ENCODE data around the gene PLEKHA4.

The PLEKHA4 gene

DNA sequence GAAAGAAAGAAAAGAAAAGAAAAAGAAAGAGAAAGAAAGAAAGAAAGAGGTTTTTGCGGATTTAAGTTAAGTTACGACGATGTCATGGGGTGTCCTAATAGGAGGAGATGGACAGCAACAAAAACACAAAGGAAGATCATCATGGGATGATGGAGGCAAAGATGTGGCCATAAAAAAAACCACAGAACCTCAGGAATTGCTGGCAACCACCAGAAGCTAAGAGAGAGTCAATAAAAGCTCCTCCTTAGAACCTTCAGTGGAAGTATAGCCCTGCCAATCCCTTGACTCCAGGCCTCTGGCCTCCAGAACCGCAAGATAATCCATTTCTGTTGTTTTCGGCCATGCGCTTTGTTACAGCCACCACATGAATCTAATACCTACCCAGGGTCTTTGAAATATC lies 11.5 kb downstream of the PLEKHA4 start:
- TF ChIP-seq, protein P1, sequence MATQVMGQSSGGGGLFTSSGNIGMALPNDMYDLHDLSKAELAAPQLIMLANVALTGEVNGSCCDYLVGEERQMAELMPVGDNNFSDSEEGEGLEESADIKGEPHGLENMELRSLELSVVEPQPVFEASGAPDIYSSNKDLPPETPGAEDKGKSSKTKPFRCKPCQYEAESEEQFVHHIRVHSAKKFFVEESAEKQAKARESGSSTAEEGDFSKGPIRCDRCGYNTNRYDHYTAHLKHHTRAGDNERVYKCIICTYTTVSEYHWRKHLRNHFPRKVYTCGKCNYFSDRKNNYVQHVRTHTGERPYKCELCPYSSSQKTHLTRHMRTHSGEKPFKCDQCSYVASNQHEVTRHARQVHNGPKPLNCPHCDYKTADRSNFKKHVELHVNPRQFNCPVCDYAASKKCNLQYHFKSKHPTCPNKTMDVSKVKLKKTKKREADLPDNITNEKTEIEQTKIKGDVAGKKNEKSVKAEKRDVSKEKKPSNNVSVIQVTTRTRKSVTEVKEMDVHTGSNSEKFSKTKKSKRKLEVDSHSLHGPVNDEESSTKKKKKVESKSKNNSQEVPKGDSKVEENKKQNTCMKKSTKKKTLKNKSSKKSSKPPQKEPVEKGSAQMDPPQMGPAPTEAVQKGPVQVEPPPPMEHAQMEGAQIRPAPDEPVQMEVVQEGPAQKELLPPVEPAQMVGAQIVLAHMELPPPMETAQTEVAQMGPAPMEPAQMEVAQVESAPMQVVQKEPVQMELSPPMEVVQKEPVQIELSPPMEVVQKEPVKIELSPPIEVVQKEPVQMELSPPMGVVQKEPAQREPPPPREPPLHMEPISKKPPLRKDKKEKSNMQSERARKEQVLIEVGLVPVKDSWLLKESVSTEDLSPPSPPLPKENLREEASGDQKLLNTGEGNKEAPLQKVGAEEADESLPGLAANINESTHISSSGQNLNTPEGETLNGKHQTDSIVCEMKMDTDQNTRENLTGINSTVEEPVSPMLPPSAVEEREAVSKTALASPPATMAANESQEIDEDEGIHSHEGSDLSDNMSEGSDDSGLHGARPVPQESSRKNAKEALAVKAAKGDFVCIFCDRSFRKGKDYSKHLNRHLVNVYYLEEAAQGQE (IDR thresholded peaks at IDR 0.05; ENCODE audit: insufficient read depth in 1 of 2, low read depth in 2 of 2, low read length in 2 of 2), result no peak
- TF ChIP-seq POLR2AphosphoS5 (IDR thresholded peaks at IDR 0.05; ENCODE audit: low read depth, low read length) (no peak), FOXP2 (optimal IDR thresholded peaks at IDR 0.05; ENCODE audit: borderline replicate concordance, extremely low read depth, extremely low read length, insufficient read depth) (no peak), SIN3A (IDR thresholded peaks at IDR 0.05; ENCODE audit: borderline replicate concordance, insufficient read depth, low read length) (no peak), TAF1 (IDR thresholded peaks at IDR 0.05; ENCODE audit: borderline replicate concordance, insufficient read depth, low read length) (no peak)

DNA sequence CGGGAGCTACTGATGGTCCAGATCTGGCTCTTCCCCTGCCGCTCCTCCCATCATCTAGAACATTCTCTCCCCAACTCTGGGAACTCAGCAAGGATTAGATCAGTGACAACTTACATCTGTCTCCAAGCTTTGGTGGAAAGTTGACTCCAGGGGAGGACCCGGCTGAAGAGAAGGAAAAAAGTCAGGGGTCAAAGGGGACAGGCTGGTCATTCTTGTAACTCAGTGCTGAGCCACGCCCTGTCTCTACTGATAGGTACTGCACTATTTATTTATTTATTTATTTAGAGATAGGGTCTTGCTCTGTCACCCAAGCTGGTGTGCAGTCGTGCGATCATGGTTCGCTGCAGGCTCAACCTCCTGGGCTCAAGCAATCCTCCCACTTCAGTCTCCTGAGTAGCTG lies 14.3 kb downstream of the PLEKHA4 start:
- TF ChIP-seq, protein P1 (IDR thresholded peaks at IDR 0.05; ENCODE audit: insufficient read depth in 1 of 2, low read depth in 2 of 2, low read length in 2 of 2), result no peak
- TF ChIP-seq SIN3A (IDR thresholded peaks at IDR 0.05; ENCODE audit: borderline replicate concordance, insufficient read depth, low read length) (no peak), TAF1 (IDR thresholded peaks at IDR 0.05; ENCODE audit: borderline replicate concordance, insufficient read depth, low read length) (no peak), POLR2AphosphoS5 (IDR thresholded peaks at IDR 0.05; ENCODE audit: low read depth, low read length) (no peak), FOXP2 (optimal IDR thresholded peaks at IDR 0.05; ENCODE audit: borderline replicate concordance, extremely low read depth, extremely low read length, insufficient read depth) (no peak)

DNA sequence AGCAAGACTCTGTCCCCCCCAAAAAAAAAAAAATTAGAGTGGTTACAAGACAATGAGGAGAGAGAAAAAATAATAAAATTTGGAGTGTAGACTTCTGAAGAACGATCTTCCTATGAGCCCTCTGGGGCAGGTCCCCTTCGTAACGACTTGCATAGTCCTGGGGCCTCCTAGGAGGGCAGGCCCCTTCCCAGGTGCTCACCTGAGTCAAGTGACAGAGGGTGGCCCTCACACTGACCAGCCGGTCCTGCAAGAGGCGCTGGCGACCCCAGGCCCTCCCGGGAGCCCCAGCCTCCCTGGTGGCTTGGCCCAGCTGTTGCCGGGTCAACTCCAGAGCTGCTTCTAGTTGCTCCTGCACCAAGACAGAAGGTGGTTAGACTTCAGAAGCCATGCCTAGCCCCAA lies 14.9 kb downstream of the PLEKHA4 start:
- TF ChIP-seq POLR2AphosphoS5 (IDR thresholded peaks at IDR 0.05; ENCODE audit: low read depth, low read length) (no peak), TAF1 (IDR thresholded peaks at IDR 0.05; ENCODE audit: borderline replicate concordance, insufficient read depth, low read length) (no peak), SIN3A (IDR thresholded peaks at IDR 0.05; ENCODE audit: borderline replicate concordance, insufficient read depth, low read length) (no peak), FOXP2 (optimal IDR thresholded peaks at IDR 0.05; ENCODE audit: borderline replicate concordance, extremely low read depth, extremely low read length, insufficient read depth) (no peak)
- TF ChIP-seq, protein P1 (IDR thresholded peaks at IDR 0.05; ENCODE audit: insufficient read depth in 1 of 2, low read depth in 2 of 2, low read length in 2 of 2), result no peak

DNA sequence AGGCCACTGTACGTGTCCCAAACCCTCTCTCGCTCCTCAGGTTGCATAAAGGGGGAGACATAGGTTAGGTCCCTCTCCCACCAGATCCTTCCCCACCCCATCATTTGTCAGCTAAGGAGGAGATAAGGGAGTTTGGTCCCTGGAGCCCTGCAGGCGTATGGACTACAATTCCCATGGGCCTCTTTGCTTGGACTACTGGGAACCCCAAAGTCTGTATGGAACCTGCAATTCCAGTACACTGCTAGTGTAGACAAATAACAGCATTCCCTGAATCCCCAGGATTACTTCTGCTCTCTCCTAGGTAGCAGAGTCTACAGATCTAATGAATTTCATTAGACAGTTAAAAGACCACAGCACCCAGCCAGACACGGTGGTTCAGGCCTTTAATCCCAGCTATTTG lies 16.1 kb downstream of the PLEKHA4 start:
- TF ChIP-seq POLR2AphosphoS5 (IDR thresholded peaks at IDR 0.05; ENCODE audit: low read depth, low read length), result no peak
- TF ChIP-seq TAF1 (IDR thresholded peaks at IDR 0.05; ENCODE audit: borderline replicate concordance, insufficient read depth, low read length), result no peak

DNA sequence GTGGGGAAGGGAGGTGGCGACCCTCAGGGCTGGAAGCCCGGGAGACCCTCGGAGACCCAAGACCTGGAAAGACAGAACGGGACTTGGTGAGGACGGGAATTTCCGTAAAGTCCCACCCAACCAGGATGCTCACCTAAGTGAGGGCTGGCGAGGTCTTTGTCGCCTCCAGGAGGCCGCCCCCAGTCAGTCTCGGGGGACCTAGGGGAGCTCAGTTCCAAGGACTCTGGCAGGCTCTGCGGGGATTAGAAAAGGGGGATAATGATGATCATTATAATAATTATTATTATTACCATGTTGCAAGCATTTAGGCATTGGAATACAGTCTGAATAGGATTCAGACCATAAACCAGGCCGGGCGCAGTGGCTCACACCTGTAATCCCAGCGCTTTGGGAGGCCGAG lies 23.0 kb downstream of the PLEKHA4 start:
- no peak for TF ChIP-seq SIN3A (IDR thresholded peaks at IDR 0.05; ENCODE audit: borderline replicate concordance, insufficient read depth, low read length)
- TF ChIP-seq, protein P1 (IDR thresholded peaks at IDR 0.05; ENCODE audit: insufficient read depth in 1 of 2, low read depth in 2 of 2, low read length in 2 of 2), result no peak
- no peak for TF ChIP-seq FOXP2 (optimal IDR thresholded peaks at IDR 0.05; ENCODE audit: borderline replicate concordance, extremely low read depth, extremely low read length, insufficient read depth)

Data from PFSK-1 (cell line).